H1 (cell line): ENCODE data around the gene DDX47. TPM values are rescaled to one million over a fixed set of nuclear protein-coding genes. Genes with fewer than 3 reads are reported as not detected.

Experiments
- CTCF ChIA-PET: fragments of 300-600 bp; sonication (Branson Sonifier 250); formaldehyde crosslinking; loops from one replicate; lab custom pipeline; 2021; ENCODE audit not compliant: partially characterized antibody; lab: Charles Lee
- POLR2A ChIA-PET: fragments of 300-600 bp; sonication (Branson Sonifier 250); formaldehyde crosslinking; loops from one replicate; lab custom pipeline; 2021; ENCODE audit warnings: inconsistent platforms; ENCODE audit not compliant: partially characterized antibody; lab: Charles Lee
- DNase-seq, 2 experiments: peaks; one replicate each; pipeline versions ENCODE4 v3.0.0 to v3.0.0-alpha.2; 2010 to 2022; ENCODE audit warnings: low spot score in 2 of 2, low read depth in 1 of 2, mixed read lengths in 1 of 2
- FAIRE-seq: peaks from 2 replicates; lab custom pipeline; 2011; peaks lifted over from hg19 to GRCh38; lab: Jason Lieb, UNC
- H2AFZ ChIP-seq: 2 replicates; pipeline ENCODE4 v1.8.1; 2012; ENCODE audit warnings: low read length, inconsistent platforms
- H2AK5ac ChIP-seq: 2 replicates; pipeline ENCODE4 v1.6.1; 2013; ENCODE audit warnings: low read depth, low read length
- H2BK120ac ChIP-seq: replicated peaks from 2 replicates; pipeline ENCODE3; 2013; ENCODE audit warnings: low read depth, low read length, inconsistent platforms
- H2BK12ac ChIP-seq: 2 replicates; pipeline ENCODE4 v1.6.1; 2013; ENCODE audit warnings: low read depth, low read length
- H2BK15ac ChIP-seq: 2 replicates; pipeline ENCODE4 v1.6.1; 2013; ENCODE audit warnings: low read length
- H2BK20ac ChIP-seq: 2 replicates; pipeline ENCODE4 v1.6.1; 2013; ENCODE audit warnings: low read length
- H2BK5ac ChIP-seq: 2 replicates; pipeline ENCODE4 v1.6.1; 2013; ENCODE audit warnings: low read depth, low read length
- H3K14ac ChIP-seq: 2 replicates; pipeline ENCODE4 v1.6.1; 2013; ENCODE audit warnings: inconsistent platforms; ENCODE audit not compliant: insufficient read length
- H3K18ac ChIP-seq: 2 replicates; pipeline ENCODE4 v1.6.1; 2013; ENCODE audit warnings: low read length; ENCODE audit errors: extremely low read depth
- H3K23ac ChIP-seq: 2 replicates; pipeline ENCODE4 v1.6.1; 2013; ENCODE audit warnings: inconsistent platforms; ENCODE audit not compliant: insufficient read length
- H3K23me2 ChIP-seq: 2 replicates; pipeline ENCODE4 v1.6.1; 2013; ENCODE audit warnings: low read depth, low read length
- H3K27ac ChIP-seq: 2 replicates; pipeline ENCODE4 v1.6.1; 2011; ENCODE audit warnings: low read depth, low read length, inconsistent platforms
- H3K27me3 ChIP-seq, 4 experiments: replicated peaks in 1 of 4; 1 replicate in 1 of 4; 2 replicates in 3 of 4; pipeline versions ENCODE4 v1.6.1 to v1.8.1; 2011 to 2013; ENCODE audit warnings: low read length in 3 of 4, mild to moderate bottlenecking in 3 of 4, inconsistent platforms in 2 of 4, mixed read lengths in 2 of 4, moderate library complexity in 1 of 4; ENCODE audit not compliant: control insufficient read depth in 3 of 4, insufficient read depth in 3 of 4; ENCODE audit errors: extremely low read depth in 1 of 4
- H3K36me3 ChIP-seq, 4 experiments: 2 replicates each; pipeline versions ENCODE4 v1.6.1 to v1.8.1; 2011 to 2013; ENCODE audit warnings: mild to moderate bottlenecking in 4 of 4, low read length in 3 of 4, moderate library complexity in 2 of 4, control low read depth in 1 of 4, inconsistent platforms in 1 of 4; ENCODE audit not compliant: insufficient read depth in 4 of 4, control insufficient read depth in 2 of 4
- H3K4ac ChIP-seq: replicated peaks from 2 replicates; pipeline ENCODE3; 2013; ENCODE audit warnings: low read length, low read depth, mixed read lengths, inconsistent platforms; ENCODE audit not compliant: insufficient read length
- H3K4me1 ChIP-seq, 4 experiments: replicated peaks in 1 of 4; 1 replicate in 1 of 4; 2 replicates in 3 of 4; pipeline versions ENCODE4 v1.6.1 to v1.8.1; 2011 to 2013; ENCODE audit warnings: low read length in 3 of 4, inconsistent platforms in 2 of 4, mixed read lengths in 1 of 4; ENCODE audit not compliant: insufficient read depth in 4 of 4, control insufficient read depth in 3 of 4
- H3K4me2 ChIP-seq, 2 experiments: 2 replicates each; pipeline versions ENCODE4 v1.6.1 to v1.8.1; 2011 to 2013; ENCODE audit warnings: low read depth in 2 of 2, low read length in 2 of 2, control low read depth in 1 of 2, inconsistent platforms in 1 of 2, mild to moderate bottlenecking in 1 of 2; ENCODE audit not compliant: insufficient read depth in 1 of 2
- H3K4me3 ChIP-seq, 4 experiments: fragments of 200-600, 300-600 bp in 1 of 4; sonication (generic), shearing (Covaris generic), sonication (Bioruptor Twin) in 1 of 4; 2 replicates each; pipeline versions ENCODE4 v1.5.1 to v1.8.1; 2011 to 2016; ENCODE audit warnings: low read length in 4 of 4, low read depth in 3 of 4, control low read depth in 2 of 4, inconsistent platforms in 2 of 4, mild to moderate bottlenecking in 2 of 4, mixed read lengths in 1 of 4, moderate library complexity in 1 of 4; ENCODE audit not compliant: insufficient read depth in 2 of 4; ENCODE audit errors: extremely low read depth in 1 of 4
- H3K56ac ChIP-seq: replicated peaks from 2 replicates; pipeline ENCODE3; 2013; ENCODE audit warnings: low read depth, mild to moderate bottlenecking, mixed read lengths, low read length, inconsistent platforms; ENCODE audit not compliant: insufficient read length
- H3K79me1 ChIP-seq: 2 replicates; pipeline ENCODE4 v1.6.1; 2013; ENCODE audit warnings: low read depth, low read length, control low read depth
- H3K79me2 ChIP-seq, 2 experiments: 2 replicates each; pipeline versions ENCODE4 v1.6.1 to v1.8.1; 2012 to 2013; ENCODE audit warnings: low read length in 2 of 2, mild to moderate bottlenecking in 2 of 2, inconsistent platforms in 1 of 2; ENCODE audit not compliant: insufficient read depth in 2 of 2, control insufficient read depth in 1 of 2
- H3K9ac ChIP-seq, 4 experiments: replicated peaks in 1 of 4; 1 replicate in 1 of 4; 2 replicates in 3 of 4; pipeline versions ENCODE4 v1.6.1 to v1.8.1; 2011 to 2013; ENCODE audit warnings: low read depth in 3 of 4, low read length in 3 of 4, control low read depth in 2 of 4, mild to moderate bottlenecking in 2 of 4, moderate library complexity in 2 of 4, inconsistent platforms in 1 of 4; ENCODE audit errors: extremely low read depth in 1 of 4
- H3K9me3 ChIP-seq, 2 experiments: 2 replicates each; pipeline versions ENCODE4 v1.6.1 to v1.8.1; 2012 to 2013; ENCODE audit warnings: mild to moderate bottlenecking in 2 of 2, moderate library complexity in 2 of 2, control low read depth in 1 of 2, inconsistent platforms in 1 of 2, low read depth in 1 of 2, low read length in 1 of 2, mixed read lengths in 1 of 2; ENCODE audit not compliant: insufficient read depth in 2 of 2
- H4K20me1 ChIP-seq, 2 experiments: replicated peaks in 1 of 2; 2 replicates each; pipeline versions ENCODE3 to v1.8.1; 2011 to 2013; ENCODE audit warnings: inconsistent platforms in 2 of 2, low read length in 2 of 2, mild to moderate bottlenecking in 1 of 2; ENCODE audit not compliant: insufficient read depth in 2 of 2, control insufficient read depth in 1 of 2
- H4K5ac ChIP-seq: 2 replicates; pipeline ENCODE4 v1.6.1; 2013; ENCODE audit warnings: low read length, low read depth, mixed read lengths, inconsistent platforms; ENCODE audit not compliant: insufficient read length
- H4K8ac ChIP-seq: 2 replicates; pipeline ENCODE4 v1.8.0; 2013; ENCODE audit warnings: mild to moderate bottlenecking, moderate library complexity, low read length, inconsistent platforms; ENCODE audit not compliant: insufficient read depth; ENCODE audit errors: extremely low read depth
- H4K91ac ChIP-seq: replicated peaks from 2 replicates; pipeline ENCODE3; 2013; ENCODE audit warnings: low read length, mixed read lengths, inconsistent platforms; ENCODE audit not compliant: insufficient read length
- ASH2L ChIP-seq: fragments of 200-600, 300-600 bp; sonication (generic); IDR thresholded peaks from one replicate; pipeline ENCODE4 v1.7.1; 2017; ENCODE audit warnings: low read length
- CBX8 ChIP-seq: fragments of 300-800, 300-1000 bp; sonication (generic); IDR thresholded peaks from 2 replicates; pipeline ENCODE4 v1.7.1; 2016; ENCODE audit warnings: low read depth, low read length, borderline replicate concordance
- FOSL1 ChIP-seq: IDR thresholded peaks from 2 replicates; pipeline ENCODE4 v1.6.1; 2011; ENCODE audit warnings: mild to moderate bottlenecking, low read depth, low read length, moderate library complexity; ENCODE audit not compliant: insufficient read depth
- KDM4A ChIP-seq: IDR thresholded peaks from one replicate; pipeline ENCODE4 v1.7.1; 2012; ENCODE audit warnings: low read depth, mild to moderate bottlenecking, moderate library complexity, low read length, inconsistent platforms; ENCODE audit not compliant: severe bottlenecking
- KDM5A ChIP-seq: fragments of 200-600 bp; IDR thresholded peaks from 2 replicates; pipeline ENCODE4 v1.7.1; 2012; ENCODE audit warnings: mild to moderate bottlenecking, low read length, inconsistent platforms, mixed read lengths
- PHF8 ChIP-seq: fragments of 200-600 bp; sonication (generic); conservative IDR thresholded peaks from 2 replicates; pipeline ENCODE4 v1.7.1; 2012; ENCODE audit warnings: low read depth, mild to moderate bottlenecking, inconsistent platforms, low read length, moderate library complexity
- POLR2AphosphoS5 ChIP-seq: IDR thresholded peaks from 2 replicates; pipeline ENCODE4 v1.6.1; 2011; ENCODE audit warnings: low read depth, low read length
- RAD21 ChIP-seq, 2 experiments: IDR thresholded peaks in 1 of 2; conservative IDR thresholded peaks in 1 of 2; 2 replicates each; pipeline ENCODE4 v1.6.1; 2011; ENCODE audit warnings: low read depth in 2 of 2, low read length in 2 of 2, improper control_type of control experiment in 1 of 2, inconsistent platforms in 1 of 2, mild to moderate bottlenecking in 1 of 2, moderate library complexity in 1 of 2
- RXRA ChIP-seq: IDR thresholded peaks from 2 replicates; pipeline ENCODE4 v1.6.1; 2011; ENCODE audit warnings: low read depth, mild to moderate bottlenecking, low read length, moderate library complexity; ENCODE audit not compliant: insufficient read depth
- SP4 ChIP-seq: IDR thresholded peaks from 2 replicates; pipeline ENCODE4 v1.6.1; 2012; ENCODE audit warnings: low read length, inconsistent platforms
- ZNF274 ChIP-seq: IDR thresholded peaks from 2 replicates; pipeline ENCODE4 v1.7.0; 2012; ENCODE audit warnings: low read length, borderline replicate concordance; ENCODE audit errors: extremely low read depth
- WGBS, 2 experiments: shearing (Covaris generic) in 1 of 2; methylation state at CpG; one replicate each; pipeline versions ENCODE4 v1.1.6 to v1.1.7; 2013 to 2015; ENCODE audit warnings: low lambda C conversion rate in 2 of 2, mixed read lengths in 2 of 2, inconsistent platforms in 1 of 2, low coverage in 1 of 2, missing lambda C conversion rate in 1 of 2; ENCODE audit not compliant: insufficient replicate concordance in 2 of 2, insufficient coverage in 1 of 2, insufficient read length in 1 of 2; ENCODE audit errors: extremely low coverage in 1 of 2, missing lambda C conversion rate in 1 of 2; 5-methylcytosine and 5-hydroxymethylcytosine counted together
- polyA plus RNA-seq, 7 experiments: library from polyadenylated mRNA; depleted of rRNA in 3 of 7; stranded (reverse) in 5 of 7; unstranded in 2 of 7; fragments of >200 nt in 5 of 7; fragments of 200-250 nt in 2 of 7; gene quantifications; 1 replicate in 5 of 7; 2 replicates in 1 of 7; 4 replicates in 1 of 7; pipeline versions ENCODE4 v1.2.1 to v1.2.3, GENCODE V29; 2011 to 2013; ENCODE audit warnings: missing spikeins in 2 of 7, mixed read lengths in 2 of 7
- total RNA-seq: library from RNA; stranded (reverse); fragmentation: NEBNext Ultra II Directional; extraction: Animal tissue kit (Norgen Biotek cat#: 25700); gene quantifications from 2 replicates; pipeline ENCODE4 v1.2.1, GENCODE V29; 2021
- TF ChIP-seq, protein P1 (sequence below): IDR thresholded peaks from 2 replicates; pipeline ENCODE4 v1.6.1; 2012; ENCODE audit warnings: inconsistent platforms

The DDX47 gene
- total and polyA plus RNA-seq, 2 of the 8 experiments (the other 6 are each of a cell fraction or from before 2014, with no cell fraction given), result 54.4 to 74.2 TPM

DNA sequence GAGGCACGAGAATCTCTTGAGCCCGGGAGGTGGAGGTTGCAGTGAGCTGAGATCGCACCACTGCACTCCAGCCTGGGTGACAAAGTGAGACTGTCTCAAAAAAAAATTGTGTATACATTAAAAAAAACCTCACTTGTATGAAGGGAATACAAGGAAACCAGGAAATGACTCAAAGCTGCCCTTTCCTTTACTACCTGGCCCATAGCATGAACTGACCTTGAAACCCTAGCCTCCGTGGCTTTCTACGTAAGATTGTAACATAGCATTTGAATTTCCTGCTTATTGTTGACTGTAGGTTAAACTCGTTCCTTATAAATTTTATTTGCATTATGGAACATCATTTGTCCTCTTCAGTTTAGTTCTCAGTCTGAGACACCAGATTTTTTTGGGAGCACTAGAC lies 9.1 kb upstream of the DDX47 start:
- no peak overlapping the region for H4K8ac ChIP-seq
- no peak overlapping the region for H2BK12ac ChIP-seq
- no peaks in the 10 kb centered on the region for H3K23me2 ChIP-seq
- H2AK5ac ChIP-seq, result no peak overlapping the region
- no peak overlapping the region for H3K14ac ChIP-seq
- H4K20me1 ChIP-seq, result no peaks in the 10 kb centered on the region
- H2AFZ ChIP-seq, result no peak overlapping the region
- H4K5ac ChIP-seq, result no peak overlapping the region
- H3K79me1 ChIP-seq, result no peaks in the 10 kb centered on the region
- no peaks in the 10 kb centered on the region for H3K4me1 ChIP-seq
- H3K27me3 ChIP-seq, result no peaks in the 10 kb centered on the region
- ChIA-PET CTCF (interaction anchor here (1.9 to 3.0 kb wide), 3 partner anchors 9 to 15 kb away, joined by 4 to 21 read pairs (median 15); partner anchors contain the start of gene DDX47), POLR2A (no interaction called here)
- H3K4me3 ChIP-seq, result no peak overlapping the region
- no peak overlapping the region for H3K56ac ChIP-seq
- no peak overlapping the region for H2BK15ac ChIP-seq
- H3K79me2 ChIP-seq, result no peaks in the 10 kb centered on the region
- DNase-seq, result no peak
- H3K4me2 ChIP-seq, result no peak overlapping the region
- H3K36me3 ChIP-seq, result no peaks in the 10 kb centered on the region
- no peak overlapping the region for H2BK20ac ChIP-seq
- H2BK120ac ChIP-seq, result no peak overlapping the region
- no peak overlapping the region for H4K91ac ChIP-seq
- H3K23ac ChIP-seq, result no peak overlapping the region
- no peak overlapping the region for H3K27ac ChIP-seq
- no peaks in the 10 kb centered on the region for H3K9me3 ChIP-seq
- H3K18ac ChIP-seq, result no peak overlapping the region
- no peak overlapping the region for H3K9ac ChIP-seq
- no peak overlapping the region for H2BK5ac ChIP-seq
- WGBS, 2 experiments, result 92% methylated on average over 6 of the region's 6 CpGs; no CpG with 5 or more reads in 1 of the 2 experiments
- no peak for FAIRE-seq
- H3K4ac ChIP-seq, result no peak overlapping the region
- TF ChIP-seq CBX8, result no peak
- TF ChIP-seq ZNF274, result no peak
- TF ChIP-seq, protein P1, sequence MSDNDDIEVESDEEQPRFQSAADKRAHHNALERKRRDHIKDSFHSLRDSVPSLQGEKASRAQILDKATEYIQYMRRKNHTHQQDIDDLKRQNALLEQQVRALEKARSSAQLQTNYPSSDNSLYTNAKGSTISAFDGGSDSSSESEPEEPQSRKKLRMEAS, result no peak
- no peak for TF ChIP-seq RXRA
- no peak for TF ChIP-seq KDM4A
- TF ChIP-seq RAD21 (IDR thresholded peaks at IDR 0.05 in 1 of 2, conservative IDR thresholded peaks at IDR 0.05 in 1 of 2; ENCODE audit: low read depth in 2 of 2, low read length in 2 of 2), result no peak
- TF ChIP-seq KDM5A, result no peak
- TF ChIP-seq SP4, result no peak
- no peak for TF ChIP-seq ASH2L
- no peak for TF ChIP-seq POLR2AphosphoS5
- no peak for TF ChIP-seq PHF8
- TF ChIP-seq FOSL1, result no peak
